Gastrocnemius medialis (tissue), 4 donors: ENCODE measurements around the gene DEPDC7.

Experiments
- CTCF ChIP-seq, 5 experiments: fragments of 450-650 bp in 3 of 5; fragments of 200-600 bp in 2 of 5; sonication (generic) in 2 of 5; IDR thresholded peaks in 4 of 5; conservative IDR thresholded peaks in 1 of 5; 1 replicate in 4 of 5; 2 replicates in 1 of 5; pipeline ENCODE4 v1.5.1; 2016 to 2019; ENCODE audit warnings: antibody characterized with exemption in 5 of 5, mild to moderate bottlenecking in 3 of 5, moderate library complexity in 3 of 5
- POLR2A ChIP-seq, 2 donors: fragments of 450-650 bp; IDR thresholded peaks; one replicate each; pipeline ENCODE4 v1.6.1; 2017; ENCODE audit warnings: antibody characterized with exemption in 2 of 2, mild to moderate bottlenecking in 2 of 2, moderate library complexity in 2 of 2

- TF ChIP-seq CTCF (IDR thresholded peaks at IDR 0.05 in 4 of 5, conservative IDR thresholded peaks at IDR 0.05 in 1 of 5): no peak
- TF ChIP-seq POLR2A (IDR thresholded peaks at IDR 0.05): no peak
Observed at GRCh38 chr11:33072465-33072864, 56.8 kb downstream of the DEPDC7 start.
